NOMO-1 (cell line): ENCODE data around the gene FAM163B.

Experiments used
- DNase-seq, 2 experiments: peaks; one replicate each; lab custom pipeline; 2025; ENCODE audit not compliant: unreplicated experiment in 2 of 2; lab: John Stamatoyannopoulos, UW

Gene FAM163B

GRCh38 chr9:133556354-133556753 is 52.8 kb downstream of the FAM163B start:
- no peak for DNase-seq

- no peak for DNase-seq
These were observed 54.5 kb downstream of the FAM163B start for GRCh38 chr9:133554729-133555128.

DNA sequence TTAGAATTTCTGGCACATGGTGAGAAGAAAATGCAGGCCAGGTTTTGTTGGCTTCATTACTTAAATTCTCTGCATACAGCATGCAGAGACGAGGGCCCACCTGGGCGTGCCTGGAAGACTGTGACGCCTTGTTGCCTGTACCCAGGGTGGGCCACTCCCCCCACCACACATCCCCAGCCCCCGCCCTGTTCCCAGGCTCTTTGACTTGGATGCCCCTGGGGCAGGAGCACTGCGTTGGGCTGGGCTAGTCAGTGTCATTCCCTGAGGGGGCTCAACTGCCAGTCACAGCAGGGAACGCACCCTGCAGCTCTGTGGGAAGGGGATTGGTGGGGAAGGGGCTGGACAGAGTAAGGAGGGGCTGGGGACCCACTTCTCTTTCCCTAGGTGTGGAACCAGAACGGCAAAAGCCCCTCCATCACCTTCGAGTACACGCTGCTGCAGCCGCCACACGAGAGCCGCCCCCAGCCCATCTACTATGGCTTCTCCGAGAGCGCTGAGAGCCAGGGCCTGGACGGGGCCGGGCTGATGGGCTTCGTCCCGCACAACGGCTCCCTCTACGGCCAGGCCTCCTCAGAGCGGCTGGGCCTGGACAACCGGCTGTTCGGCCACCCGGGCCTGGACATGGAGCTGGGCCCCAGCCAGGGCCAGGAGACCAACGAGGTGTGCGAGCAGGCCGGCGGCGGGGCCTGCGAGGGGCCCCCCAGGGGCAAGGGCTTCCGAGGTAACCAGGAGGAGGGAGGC is 55.0 kb downstream of the FAM163B start:
- DNase-seq = no peak

- DNase-seq = no peak
These were observed 56.1 kb downstream of the FAM163B start for GRCh38 chr9:133553123-133553522.

DNA sequence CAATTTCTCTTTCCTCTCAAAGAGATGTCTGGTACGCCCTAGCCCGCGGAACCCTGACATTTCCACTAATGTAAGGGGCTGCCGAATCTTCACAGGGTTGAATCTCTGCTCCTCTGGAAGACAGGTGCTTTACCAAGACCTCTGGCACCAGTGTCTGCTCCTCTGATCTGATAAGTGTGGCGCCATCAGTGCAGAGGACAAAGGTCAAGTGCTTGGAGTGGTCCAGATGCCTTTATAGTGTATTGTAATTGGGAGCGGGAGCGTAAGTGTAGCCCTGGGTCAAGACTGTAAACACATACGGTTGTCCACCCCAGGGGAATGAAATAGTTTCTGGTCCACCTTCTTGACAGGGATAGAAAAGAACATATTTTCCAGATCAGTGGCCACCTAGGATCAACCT is 57.0 kb downstream of the FAM163B start:
- DNase-seq = no peak

- no peak for DNase-seq
These were observed 57.7 kb downstream of the FAM163B start for GRCh38 chr9:133551446-133551845.

GRCh38 chr9:133547116-133547515 is 62.1 kb downstream of the FAM163B start:
- no peak for DNase-seq

DNA sequence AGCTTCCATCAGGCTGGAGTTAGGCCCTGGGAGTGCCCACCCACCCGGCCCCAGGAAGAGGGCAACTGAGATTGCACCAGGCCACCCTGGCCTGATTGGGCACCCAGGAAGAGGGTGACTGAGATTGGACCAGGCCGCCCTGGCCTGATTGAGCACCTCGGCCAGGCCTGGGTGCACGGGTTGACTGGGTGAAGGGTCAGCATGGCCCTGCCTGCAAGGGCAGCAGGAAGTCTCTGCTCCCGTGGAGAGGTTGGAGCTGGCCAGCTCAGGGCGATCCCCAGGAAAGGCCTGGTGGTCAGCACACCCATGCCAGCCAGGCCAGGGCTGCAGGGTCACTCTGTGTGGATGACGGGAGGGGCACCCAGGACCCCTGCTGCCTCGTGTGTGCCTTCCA is 62.9 kb downstream of the FAM163B start:
- DNase-seq = no peak

- no peak for DNase-seq
These were observed 63.5 kb downstream of the FAM163B start for GRCh38 chr9:133545494-133546286.

DNA sequence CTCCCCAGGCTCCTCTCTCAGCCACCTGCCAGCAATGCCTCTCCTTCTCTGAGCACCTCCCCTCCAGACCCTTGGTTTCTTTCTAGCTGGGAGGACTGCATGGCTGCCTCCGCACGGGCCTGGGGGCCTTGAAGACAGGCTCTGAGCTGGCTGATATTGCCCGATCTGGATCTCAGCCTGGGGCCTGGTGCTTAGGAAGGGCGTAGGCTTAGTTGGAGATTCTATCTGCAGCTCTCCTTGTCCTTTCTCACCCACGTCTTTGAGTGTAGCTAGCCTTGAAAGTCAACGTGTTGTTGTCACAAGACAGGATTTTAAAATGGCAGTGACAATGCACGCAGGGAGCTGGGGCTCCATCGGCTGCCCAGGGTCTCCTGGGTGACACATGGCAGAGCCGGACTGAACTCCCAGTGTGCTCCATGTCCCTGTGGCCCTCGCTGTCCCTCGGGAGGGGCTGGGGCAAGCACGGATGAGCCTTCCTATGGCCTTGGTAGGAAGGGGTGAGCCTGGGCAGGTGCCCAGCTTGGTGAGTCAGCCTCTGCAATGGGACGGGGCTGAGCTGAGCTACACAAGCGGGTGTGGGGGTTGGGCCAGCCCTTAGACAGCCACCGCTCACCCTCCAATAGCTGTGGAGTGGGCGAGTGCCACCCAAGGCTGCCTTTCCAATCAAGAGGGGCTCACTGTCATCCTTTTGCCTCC is 65.3 kb downstream of the FAM163B start:
- no peak for DNase-seq

DNA sequence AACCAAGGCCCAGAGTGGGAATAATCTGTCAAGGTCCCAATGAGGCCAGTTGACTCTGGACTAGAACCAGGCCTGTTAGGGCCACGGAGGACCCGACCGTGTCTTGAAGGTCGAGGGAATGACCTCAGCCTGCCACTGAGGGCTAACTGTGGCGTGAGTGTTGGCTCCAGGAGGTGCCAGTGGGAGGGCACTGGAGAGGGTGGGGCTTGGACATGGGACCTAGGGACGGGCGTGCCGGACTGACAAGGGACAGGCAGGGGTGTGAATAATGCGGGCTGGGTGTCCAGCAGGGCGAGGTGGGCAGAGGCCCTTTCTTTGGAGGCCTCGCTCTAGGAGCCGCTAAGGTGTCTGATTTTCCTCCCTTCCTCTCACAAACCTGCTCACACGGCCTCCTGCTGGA is 67.2 kb downstream of the FAM163B start:
- no peak for DNase-seq

GRCh38 chr9:133540698-133541025 is 68.5 kb downstream of the FAM163B start:
- no peak for DNase-seq

DNA sequence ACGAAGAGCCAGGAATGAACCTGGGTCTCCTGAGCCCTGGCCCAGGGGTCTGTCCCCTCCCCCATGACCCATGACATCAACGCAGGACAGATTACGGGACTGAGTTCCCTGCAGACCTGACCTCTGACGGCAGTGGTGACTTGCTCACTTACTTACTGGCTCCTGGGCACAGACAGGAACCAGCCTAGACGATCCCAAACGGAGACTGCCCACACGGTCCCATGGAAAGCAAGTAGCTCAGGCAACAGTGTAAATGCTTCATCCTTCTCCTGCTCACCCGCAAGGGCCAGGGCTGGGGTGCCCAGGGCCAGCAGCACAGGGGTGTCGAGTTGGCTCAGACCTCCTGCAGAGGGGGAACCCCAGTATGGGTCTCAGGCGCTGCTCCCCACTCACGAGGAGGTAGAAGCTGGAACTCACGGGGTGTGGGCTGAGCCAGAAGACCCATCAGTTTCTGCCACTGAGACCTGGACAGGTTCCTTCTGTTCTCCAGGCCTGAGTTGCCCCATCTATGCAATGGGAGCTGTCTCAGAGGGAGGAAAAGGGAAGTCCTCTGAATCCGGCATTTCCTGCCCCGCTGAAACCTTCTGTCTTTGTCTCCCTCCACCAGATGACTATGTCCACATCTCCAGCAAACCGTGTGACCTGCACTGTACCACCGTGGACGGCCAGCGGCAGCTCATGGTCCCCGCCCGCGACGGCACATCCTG is 69.0 kb downstream of the FAM163B start:
- DNase-seq = peak; percentile 41 to 48

DNA sequence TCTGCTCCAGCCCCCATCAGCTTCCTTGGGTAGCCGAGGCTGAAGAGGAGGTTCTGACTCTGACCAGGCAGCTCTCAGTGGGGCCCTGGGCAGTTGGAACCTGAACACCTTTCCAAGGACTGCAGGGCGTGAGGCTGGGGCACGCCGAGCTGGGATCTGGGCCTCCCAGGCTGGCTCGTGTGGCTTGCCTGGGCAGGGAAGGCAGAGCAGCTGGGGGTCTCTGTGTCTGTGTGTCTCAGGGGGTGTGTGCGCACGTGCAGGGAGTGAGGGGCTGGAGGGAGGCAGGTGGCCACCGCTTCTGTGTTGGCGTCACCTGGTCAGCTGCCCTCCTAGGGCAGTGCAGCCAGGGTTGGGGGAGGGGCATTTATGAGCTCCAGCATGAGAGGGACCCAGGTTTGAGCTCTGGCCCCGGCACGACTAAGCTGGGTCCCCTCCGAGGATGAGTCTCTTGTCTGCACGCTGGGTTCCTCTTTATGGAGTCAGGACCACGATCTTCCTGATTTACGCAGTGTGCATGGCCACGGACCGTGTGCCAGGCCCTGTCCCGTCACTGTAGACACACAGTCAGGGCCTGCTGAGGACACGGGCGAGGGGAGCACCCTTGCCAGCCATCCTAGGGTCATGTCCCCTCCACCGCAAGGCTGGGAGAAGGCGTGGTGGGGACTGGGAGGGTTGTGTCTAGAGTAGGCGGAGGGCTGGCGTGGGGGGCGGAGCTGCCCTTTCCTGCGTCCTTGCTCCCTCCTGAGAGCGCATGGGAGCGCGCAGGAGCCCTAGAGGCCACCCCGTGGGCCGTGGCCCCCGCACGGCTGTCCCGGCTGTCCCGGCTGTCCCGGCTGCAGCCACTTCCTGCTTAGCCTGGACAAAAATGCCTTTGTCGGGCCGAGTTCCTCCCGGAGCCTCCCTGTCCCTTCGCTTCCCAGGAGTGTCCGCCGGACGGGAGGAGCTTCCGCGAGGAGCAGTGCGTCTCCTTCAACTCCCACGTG is 70.0 kb downstream of the FAM163B start:
- no peak for DNase-seq

DNA sequence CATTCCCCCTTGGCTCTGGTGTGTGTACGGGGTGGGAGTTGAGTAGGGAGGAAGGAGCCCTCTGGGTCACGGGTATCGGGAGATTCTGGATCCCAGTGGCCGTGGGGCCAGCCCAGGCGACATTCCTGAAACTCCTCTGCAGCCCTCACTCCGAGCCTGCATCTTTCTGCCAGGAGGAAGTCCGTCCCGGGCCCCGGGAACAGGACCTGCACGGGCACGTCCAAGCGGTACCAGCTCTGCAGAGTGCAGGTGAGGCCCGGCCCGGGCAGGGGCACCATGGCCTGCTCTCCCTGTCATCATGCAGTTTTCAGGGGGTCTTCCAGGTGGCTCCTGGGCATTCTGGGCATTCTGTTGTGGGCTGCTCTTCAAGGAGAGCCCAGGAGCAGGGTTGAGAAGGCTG is 71.0 kb downstream of the FAM163B start:
- no peak for DNase-seq

- DNase-seq = no peak
These were observed 71.9 kb downstream of the FAM163B start for GRCh38 chr9:133537257-133537656.

DNA sequence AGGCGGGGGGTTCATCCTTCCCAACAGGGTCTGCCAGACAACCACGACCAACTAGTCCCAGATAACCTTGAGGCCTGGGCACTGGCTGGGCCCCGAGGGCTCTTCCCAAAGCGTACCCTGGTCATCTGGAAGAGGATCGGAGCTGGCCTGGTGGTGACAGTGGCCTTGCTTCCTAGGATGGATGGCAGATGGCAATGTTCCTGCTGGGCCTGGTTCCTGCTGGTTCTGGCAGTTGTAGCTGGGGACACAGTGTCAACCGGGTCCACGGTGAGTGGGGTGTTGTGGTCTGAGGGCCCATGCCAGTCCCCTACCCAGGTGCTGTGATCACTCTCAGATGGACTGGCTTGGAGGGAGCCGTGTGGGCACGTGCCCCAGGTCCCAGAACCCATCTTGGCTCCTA is 72.7 kb downstream of the FAM163B start:
- no peak for DNase-seq

DNA sequence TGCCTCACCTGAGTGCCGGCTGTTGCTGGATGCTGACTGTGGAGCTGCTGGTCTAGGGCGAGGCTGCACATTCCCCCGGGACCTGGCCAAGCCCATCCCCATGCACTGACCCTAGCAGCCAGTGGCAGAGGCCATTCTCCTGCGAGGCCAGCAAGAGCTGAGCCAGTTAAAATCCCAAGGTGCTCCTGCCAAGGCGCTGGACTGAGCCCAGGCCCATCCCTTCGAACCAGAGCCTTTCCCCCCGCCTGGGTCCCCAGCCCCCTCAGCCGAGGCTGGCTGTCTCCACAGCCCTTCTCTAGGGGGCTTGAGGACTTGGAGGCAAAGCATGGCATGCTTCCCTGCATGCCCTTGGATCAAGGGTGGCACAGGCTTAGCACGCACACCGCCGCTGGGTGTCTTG is 73.1 kb downstream of the FAM163B start:
- DNase-seq = no peak

GRCh38 chr9:133535306-133535877 is 73.8 kb downstream of the FAM163B start:
- DNase-seq = no peak
